GM18868 (cell line): ENCODE results near the gene DENND1C.
"Not testable (repeated sequence)": the region's sequence is repeated elsewhere in the genome, so short reads cannot be mapped to it uniquely, and the experiment has no call there.

Source experiments
- ATAC-seq: cut with Tn5 transposase; IDR thresholded peaks from one replicate; pipeline ENCODE4 v1.9.1; 2021; ENCODE audit warnings: mild to moderate bottlenecking, moderate library complexity; ENCODE audit not compliant: unreplicated experiment

Gene DENND1C

DNA sequence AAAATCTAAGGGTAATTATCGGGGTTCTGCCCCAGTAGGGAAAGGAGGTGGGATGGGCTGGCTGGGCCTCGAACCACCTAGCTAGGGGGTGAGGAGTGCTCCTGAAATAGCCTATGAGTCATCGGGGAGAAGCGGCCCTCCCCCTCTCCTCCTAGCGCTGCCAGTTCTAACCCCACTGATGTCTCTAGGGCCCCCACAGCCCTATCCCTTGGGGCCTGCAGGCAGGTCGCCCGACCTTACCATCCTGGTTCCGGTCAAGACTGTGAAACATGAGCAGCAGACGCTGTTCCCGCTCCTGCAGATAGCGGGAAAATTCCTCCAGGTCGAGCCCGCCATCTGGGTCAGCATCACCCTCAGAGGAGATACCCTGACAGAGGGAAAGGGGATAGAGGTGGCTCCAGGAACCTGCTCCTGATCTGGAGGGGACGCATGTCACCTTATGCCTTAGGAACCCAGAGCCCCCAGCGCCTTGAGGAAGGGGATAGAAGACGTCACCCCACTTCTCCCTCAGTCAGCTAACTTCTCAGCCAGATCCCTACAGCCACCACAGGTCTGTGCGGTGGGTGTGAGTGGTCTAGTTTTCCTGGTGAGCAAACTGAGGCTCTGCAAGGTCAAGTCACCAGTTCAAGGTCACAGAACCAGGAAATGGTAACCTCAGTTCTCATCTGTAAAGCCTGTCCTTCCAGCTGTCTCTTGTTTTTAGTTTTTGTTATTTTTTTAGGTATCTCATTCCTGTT is 23.5 kb downstream of the DENND1C start:
- no peak for ATAC-seq

DNA sequence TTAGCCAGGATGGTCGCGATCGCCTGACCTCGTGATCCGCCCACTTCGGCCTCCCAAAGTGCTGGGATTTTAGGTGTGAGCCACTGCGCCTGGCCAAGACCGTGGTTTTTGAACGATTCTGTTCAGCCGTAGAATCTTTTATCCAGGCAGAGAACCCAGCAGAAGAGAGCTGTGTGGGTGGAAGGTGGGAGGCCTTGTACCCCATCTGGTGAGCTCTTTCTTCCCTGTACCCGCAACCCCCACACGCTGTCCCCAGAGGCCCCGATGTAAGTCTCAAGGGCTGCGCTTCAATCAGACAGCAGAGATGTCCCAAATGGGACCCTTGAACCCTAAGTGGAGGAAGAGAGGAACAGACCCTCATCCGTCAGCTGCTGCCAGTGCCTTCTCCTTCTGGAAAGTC is 25.7 kb downstream of the DENND1C start:
- ATAC-seq, result no peak

DNA sequence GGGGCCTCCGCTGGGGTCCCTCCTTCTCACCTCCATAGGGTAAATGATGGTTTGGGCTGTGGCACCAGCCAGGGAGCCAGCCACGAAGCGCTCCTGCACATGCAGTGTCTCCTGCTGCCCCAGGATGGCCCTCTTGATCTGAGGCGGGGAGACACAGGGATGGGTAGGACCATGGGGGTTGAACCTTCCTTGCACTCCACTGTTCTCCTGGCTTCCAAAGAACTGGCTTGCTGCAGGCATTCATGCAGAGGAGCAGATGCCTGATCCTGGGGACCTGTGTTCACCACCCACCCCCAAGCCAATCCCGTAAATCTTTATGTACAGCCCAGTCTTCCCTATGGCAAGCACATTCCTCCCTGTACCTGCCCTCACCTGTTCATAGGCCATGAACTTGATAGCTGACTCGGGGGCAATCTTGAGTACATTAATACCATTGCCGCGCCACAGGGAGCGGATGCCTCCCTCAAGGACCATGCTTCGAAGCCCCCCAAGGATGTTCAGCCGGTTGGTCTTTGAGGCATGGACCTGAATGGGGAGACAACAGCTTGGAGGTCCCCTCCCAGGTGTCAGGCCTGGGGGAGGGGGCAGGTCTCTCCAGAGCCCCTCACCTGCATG is 27.5 kb downstream of the DENND1C start:
- no peak for ATAC-seq

DNA sequence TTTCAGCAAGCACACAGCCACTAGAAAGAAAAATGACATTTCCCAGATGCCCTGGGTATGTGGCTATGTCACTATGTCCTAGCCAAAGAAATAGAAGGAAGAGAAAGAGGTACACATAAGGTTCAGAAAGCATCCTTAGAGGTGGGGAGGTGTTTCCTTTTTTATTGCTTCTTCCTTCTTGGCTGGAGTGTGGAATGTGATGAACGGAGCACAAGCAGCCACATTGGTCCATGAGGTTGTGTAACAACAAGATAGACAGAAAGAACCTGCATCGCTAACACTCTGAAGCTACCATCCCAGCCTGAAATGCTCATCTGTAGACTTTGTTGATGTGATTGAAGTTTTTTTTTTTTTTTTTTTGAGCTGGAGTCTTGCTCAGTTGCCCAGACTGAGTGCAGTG is 28.7 kb downstream of the DENND1C start:
- ATAC-seq, result no peak

DNA sequence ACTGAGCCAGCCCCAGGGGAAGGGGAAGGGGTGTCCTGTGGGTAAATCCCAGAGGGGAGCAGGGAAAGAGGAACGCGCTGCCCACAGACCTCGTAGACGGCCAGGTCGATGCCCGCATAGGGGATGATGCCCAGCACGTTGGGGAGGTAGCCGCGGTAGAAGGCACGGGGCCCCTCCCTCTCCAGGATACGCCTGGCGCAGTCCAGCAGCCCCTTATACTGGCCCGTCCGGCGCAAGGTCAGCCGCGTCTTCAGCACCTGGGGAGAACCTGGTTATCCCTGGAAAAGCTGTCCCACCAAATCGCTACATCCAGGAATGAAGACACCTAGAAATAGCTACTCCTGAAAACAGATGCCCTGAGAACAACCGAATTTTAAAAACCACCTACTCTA is 29.4 kb downstream of the DENND1C start:
- no peak for ATAC-seq

DNA sequence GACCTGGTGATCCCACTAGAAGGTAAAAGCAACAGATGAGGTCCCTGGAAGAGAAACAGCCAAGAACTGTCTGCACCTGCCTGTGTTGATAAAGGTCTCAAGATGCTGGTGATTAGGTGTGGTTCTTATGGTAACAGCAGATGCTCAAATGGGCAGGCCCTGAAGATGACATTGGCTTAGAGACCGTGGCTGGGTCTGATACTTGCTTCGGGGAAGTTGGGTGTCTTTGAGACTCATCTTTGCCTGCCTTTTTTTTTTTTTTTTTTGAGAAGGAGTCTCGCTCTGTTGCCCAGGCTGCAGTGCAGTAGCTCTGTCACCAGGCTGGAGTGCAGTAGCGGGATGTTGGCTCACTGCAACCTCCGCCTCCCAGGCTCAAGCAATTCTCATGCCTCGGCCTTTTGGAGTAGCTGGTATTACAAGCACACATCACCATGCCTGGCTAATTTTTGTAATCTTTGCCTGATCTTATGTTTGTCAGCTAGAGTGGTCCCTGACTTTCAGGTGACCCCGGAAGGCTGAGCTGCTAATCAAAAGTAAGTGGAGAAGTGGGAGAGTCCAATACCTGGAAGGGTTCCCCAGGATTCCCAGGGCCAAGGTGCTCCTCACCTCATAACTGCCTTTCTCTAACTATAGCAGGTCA is 29.9 kb downstream of the DENND1C start:
- ATAC-seq, result no peak

DNA sequence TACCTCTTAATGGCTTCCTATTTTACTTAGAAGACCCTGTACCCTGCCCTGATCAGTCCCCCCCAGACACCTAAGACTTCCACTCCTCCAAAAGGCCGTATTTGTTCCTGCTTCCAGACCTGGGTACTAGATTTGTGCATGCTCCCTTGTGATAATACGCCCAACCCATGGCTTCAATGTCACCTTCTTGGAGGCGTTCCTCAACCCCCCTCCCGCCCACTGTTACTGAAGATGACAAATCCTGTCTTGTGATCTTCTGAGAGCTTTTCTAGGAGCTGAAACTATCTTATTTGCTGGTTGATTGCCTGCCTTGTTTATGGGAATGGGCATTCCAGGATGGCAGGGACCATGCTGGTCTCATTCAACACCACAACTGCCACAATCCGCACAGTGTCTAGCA is 31.4 kb downstream of the DENND1C start:
- ATAC-seq, result no peak

DNA sequence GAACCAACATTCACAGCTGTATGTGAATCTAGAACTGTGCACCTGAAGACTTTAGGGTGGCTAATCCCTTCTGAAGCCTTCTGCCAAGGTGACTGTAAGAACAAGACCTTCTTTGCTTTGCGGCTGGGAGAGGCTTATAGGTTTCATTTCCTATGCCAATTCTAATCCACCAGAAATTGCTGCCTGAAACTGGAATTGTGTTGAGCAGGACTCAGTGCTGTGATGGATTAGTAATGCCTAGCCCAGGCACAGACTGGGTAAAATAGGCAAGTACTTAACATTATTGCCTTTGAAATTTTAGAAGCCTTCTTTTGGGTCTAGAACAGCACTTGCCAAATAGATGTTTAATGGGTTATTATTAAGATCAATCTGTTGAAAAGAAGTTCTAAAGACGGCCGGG is 33.5 kb downstream of the DENND1C start:
- ATAC-seq, result no peak

DNA sequence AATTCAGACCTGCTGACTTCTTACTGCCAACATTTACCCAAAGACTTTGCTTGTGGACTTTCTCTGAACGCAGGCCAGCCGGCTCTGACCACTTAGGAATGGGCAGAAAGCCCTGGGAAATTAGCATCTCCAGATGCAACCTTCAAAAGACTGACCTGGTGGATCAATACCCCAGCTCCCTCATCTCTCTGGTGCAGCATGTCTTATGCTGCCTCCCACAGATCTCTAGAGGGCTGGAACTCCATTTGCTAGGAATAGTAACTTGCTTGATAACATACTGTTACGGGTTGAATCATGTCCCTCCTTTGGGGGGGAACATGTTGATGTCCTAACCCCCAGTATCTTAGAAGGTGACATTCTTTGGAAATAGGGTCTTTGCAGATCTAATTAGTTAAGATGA is 35.1 kb downstream of the DENND1C start:
- no peak for ATAC-seq

DNA sequence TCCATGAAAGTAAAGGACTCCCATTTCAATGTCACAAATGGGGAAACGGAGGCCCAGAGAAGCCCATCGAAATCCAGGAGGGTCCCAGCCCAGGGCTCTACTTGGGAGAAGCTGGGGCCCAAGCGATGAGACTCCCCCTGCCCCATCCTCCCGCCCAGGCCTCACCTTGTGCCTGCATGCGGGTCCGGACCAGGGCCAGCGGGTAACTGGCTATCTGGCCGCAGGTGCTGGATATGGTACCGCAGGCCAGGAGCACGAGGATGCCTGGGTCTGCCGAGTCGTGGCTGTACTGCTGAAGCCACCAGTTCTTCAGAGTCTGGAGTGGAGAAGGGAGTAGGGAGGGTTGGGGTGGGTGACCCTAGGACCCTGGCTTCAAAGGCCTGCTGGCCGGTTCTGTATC is 37.6 kb downstream of the DENND1C start:
- no peak for ATAC-seq

DNA sequence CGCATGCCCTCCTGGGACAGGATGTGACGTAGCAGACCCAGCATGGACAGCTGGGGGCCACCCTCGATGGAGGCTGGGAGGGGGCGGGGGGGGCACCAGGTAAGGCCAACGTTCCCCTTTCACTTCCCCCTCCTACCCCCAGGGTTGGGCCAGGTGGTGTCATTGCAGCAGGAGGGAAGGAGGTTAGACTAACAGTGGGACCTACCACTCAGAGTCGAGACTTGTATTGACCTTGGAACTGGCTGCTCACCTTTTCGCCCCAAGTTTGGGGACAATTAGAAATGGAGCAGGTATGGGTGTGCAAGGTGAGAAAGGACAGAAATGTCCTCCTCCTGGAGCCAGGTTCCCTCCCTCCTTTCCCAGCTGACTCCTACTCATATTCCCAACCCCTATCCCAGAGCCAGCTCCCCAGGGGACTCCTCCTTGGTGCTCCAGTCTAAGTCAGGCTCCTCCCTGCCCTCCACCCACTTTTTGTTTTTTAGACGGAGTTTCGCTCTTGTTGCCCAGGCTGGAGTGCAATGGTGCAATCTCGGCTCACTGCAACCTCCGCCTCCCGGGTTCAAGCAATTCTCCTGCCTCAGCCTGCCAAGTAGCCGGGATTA is 39.4 kb downstream of the DENND1C start:
- no peak for ATAC-seq

DNA sequence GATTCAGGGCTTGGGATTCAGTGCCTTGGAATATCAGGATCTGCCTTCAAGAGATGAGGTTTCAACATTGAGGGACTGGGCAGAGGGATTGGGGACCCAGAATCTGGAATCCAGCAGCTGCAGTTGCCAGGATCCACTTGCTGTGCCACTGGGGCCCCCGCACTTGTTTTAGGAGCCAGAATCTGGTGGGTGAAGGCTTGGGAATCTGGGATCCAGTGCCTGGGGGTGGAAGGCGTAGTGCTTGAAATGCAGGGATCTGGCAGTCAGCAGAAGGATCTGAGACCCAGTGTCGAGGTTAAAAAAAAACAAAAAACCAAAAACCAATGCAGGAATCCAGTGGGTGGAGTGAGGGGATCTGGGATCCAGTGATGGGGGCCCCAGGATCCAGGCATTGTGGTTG is 40.7 kb downstream of the DENND1C start:
- no peak for ATAC-seq

DNA sequence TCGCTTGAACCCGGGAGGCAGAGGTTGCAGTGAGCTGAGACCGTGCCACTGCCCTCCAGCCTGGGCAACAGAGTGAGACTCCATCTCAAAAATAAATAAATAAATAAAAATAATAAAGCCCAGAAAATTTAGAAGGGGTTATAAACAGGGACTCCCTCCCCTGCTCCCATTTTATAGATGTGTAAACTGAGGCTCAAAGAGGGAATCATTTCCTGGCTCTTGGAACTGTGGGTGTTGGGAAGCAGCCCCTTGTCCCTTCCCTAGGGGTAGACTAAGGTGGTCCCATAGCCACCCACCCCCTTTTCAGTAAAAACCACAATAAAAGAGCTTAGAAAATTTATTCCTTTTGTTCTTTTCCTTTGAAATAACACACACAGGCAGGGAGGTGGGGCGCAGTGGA is 41.8 kb downstream of the DENND1C start:
- ATAC-seq, result no peak

DNA sequence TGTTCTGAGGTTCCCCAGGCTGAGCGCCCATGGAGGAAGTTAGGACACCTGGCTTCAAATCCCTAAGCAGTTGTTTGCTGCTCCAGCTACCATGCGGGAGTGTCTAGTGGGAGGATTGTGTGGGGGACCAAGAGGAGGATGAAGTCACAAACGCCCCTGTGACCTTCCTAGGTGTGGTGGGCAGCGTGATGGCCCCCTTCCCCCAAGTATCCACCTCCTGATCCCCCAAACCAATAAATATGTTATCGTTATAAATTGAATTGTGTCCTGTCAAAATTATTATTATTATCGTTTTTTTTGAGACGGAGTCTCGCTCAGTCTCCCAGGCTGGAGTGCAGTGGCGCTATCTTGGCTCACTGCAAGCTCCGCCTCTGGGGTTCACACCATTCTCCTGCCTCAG is 47.9 kb downstream of the DENND1C start, which contains the start of gene SLC25A41:
Gene SLC25A41, minus strand, starts transcription at position 101 of the 400 bp plus-strand sequence. Its CDS starts 70 bp downstream, at position 31.
- ATAC-seq, result no peak

DNA sequence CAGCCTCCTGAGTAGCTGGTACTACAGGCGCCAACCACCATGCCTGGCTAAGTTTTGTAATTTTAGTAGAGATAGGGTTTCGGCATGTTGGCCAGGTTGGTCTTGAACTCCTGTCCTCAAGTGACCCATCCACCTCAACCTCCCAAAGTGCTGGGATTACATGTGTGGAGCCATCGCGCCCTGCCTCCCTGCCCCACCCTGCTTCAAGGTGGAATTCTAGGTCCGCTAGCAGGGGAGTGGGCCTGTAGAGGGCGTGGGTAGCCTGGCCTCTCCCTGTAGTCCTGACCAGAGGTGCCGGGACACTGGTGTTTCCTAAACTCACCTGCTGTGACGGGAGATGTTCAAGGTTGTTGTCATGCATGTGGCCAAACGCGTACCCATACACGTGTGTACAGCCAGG is 48.4 kb downstream of the DENND1C start:
- no peak for ATAC-seq

DNA sequence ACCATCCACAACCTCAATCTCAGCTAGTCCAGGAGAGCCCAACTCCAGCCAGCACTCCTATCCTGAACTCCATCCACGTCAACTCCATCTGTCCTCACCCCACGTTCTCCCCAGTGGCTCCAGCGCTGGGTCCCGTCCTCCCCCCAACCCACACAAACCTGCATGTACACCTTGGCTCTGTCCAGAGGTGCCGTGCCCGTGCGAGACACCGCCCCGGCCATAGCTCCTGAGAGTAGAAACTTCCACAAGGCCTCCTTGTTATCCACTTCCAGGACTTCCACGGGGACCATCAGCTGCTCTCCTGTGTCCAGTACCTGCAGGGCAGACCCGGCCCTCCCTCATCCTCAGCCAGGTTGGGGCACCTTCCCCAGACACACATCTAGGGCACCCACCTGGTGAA is 49.7 kb downstream of the DENND1C start:
- no peak for ATAC-seq

DNA sequence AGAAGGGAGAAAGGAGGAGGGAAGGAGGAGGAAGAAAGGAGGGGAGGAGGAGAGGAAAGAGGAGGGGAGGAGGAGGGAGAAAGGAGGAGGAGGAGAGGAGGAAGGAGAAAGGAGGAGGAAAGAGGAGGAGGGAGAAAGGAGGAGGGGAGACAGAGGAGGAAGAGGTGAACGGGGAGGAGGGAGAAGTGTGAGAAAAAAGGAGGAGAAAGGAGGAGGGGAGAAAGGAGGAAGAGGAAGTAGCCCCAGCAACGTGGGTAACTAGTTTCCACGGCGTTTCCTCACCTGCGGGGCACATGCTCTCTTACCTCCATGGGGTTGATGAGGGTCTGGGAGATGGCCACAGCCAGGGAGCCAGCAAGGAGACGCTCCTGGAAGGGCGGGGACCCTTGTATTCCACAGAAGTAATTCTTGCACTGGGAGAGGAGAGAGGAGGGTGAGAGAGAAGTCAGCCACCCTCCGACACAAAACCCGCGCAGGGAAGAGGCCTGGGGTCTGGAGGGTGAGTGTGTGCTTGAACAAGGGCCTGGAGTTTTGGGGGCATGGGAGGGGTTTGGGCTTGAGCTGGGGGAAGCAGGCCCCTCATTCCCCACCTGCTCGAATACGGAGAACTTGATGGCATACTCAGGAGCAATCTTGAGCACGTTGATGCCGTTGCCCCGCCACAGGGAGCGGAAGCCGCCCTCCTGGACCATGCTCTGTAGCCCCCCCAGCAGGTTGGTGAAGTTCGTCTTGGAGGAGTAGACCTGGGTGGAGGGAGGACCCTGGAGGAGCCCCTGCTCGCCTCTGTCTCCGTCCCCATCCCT is 52.0 kb downstream of the DENND1C start:
- ATAC-seq, result no peak

DNA sequence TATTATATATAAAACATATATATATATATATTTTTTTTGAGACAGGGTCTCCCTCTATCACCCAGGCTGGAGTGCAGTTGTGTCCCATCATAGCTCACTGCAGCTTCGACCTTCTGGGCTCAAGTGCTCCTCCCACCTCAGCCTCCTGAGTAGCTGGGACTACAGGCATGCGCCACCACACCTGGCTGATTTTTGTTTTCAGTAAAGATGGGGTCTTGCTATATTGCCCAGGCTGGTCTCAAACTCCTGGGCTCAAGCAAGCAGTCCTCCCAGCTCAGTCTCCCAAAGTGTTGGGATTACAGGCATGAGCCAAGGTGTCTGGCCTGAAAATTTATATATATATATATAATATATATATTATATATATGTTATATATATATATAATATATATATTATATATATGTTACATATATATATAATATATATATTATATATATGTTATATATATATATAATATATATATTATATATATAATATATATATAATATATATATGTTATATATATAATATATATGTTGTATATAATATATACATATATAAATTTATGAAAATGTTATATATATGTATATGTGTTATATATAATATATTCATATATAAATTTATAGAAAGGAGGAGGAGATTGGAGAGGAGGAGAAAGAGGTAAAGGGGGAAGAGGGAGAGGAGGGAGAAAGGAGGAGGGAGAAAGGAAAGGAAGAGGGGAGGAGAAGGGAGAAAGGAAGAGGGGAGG is 52.7 kb downstream of the DENND1C start:
- ATAC-seq, result not testable (repeated sequence)

DNA sequence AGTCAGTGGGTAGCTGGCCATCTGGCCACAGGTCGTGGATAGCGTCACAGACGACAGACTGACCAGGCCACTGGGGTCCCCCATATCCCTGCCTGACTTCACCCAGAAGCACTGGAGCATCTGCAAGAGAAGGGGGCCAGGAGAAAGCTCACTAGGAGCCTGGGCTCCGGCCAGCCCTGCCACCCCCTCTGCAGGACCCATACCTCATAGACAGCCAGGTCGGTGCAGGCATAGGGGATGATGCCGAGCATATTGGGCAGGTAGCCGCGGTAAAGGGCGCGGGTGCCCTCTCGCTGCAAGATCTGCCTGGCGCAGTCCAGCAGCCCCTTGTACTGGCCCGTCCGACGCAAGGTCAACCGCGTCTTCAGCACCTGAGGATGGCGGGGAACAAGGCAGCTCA is 54.5 kb downstream of the DENND1C start:
- no peak for ATAC-seq
